Aorta (tissue), 5 donors: Measurements from ENCODE around the gene IL17B. TPM values are rescaled to one million over a fixed set of nuclear protein-coding genes. Genes with fewer than 3 reads are reported as not detected.

Experiments
- ATAC-seq: fragments of 200-7000 bp; cut with Tn5 transposase; one replicate; pipeline ENCODE4 v1.9.1; 2022; ENCODE audit warnings: moderate library complexity; ENCODE audit not compliant: low FRiP score
- DNase-seq, 2 donors: peaks; one replicate each; pipeline ENCODE4 v3.0.0-alpha.2; 2020
- H3K27ac ChIP-seq, 2 donors: one replicate each; pipeline ENCODE4 v1.5.1; 2013; ENCODE audit warnings: low read length in 2 of 2, mild to moderate bottlenecking in 2 of 2, moderate library complexity in 2 of 2, control low read depth in 1 of 2, inconsistent platforms in 1 of 2, low read depth in 1 of 2
- H3K27me3 ChIP-seq, 2 donors: one replicate each; pipeline ENCODE4 v1.6.1; 2013; ENCODE audit warnings: control low read depth in 1 of 2, low read length in 1 of 2, mild to moderate bottlenecking in 1 of 2, moderate library complexity in 1 of 2; ENCODE audit not compliant: insufficient read depth in 2 of 2, control insufficient read depth in 1 of 2
- H3K36me3 ChIP-seq, 2 donors: one replicate each; pipeline ENCODE4 v1.6.1; 2013; ENCODE audit warnings: control low read depth in 1 of 2, low read length in 1 of 2, mild to moderate bottlenecking in 1 of 2; ENCODE audit not compliant: insufficient read depth in 2 of 2, control insufficient read depth in 1 of 2
- H3K4me1 ChIP-seq, 2 donors: one replicate each; pipeline ENCODE4 v1.6.1; 2013; ENCODE audit warnings: low read length in 2 of 2, control low read depth in 1 of 2, mild to moderate bottlenecking in 1 of 2, moderate library complexity in 1 of 2; ENCODE audit not compliant: insufficient read depth in 2 of 2, control insufficient read depth in 1 of 2
- H3K4me3 ChIP-seq, 2 donors: one replicate each; pipeline ENCODE4 v1.5.1; 2013; ENCODE audit warnings: low read length in 2 of 2, control low read depth in 1 of 2, mild to moderate bottlenecking in 1 of 2
- H3K9me3 ChIP-seq: one replicate; pipeline ENCODE4 v1.6.1; 2013; ENCODE audit warnings: mild to moderate bottlenecking, low read length; ENCODE audit not compliant: control insufficient read depth
- WGBS, 2 donors: extraction: QIAGEN DNeasy Blood & Tissue Kit; methylation state at CpG; one replicate each; pipeline ENCODE4 v1.1.7; 2013; 5-methylcytosine and 5-hydroxymethylcytosine counted together
- intact Hi-C, 2 donors: fragments of 100-400 bp; cut with DNase I; formaldehyde crosslinking; loops; one replicate each; pipeline versions ENCODE4 v1.14.2 to v1.15.0; 2022
- polyA plus RNA-seq, 2 donors: library from polyadenylated mRNA; stranded (reverse); fragments of 200-250 nt; gene quantifications; one replicate each; pipeline ENCODE4 v1.2.3, GENCODE V29; 2013
- total RNA-seq, 2 donors: library from RNA; stranded (reverse); fragmentation: NEBNext Ultra II Directional; extraction: Animal tissue kit (Norgen Biotek cat#: 25700); gene quantifications; one replicate each; pipeline ENCODE4 v1.2.1, GENCODE V29; 2021
- donor health status: healthy with polysubstance abuse.
- donor health status: Bipolar disorder and iron deficiency.
- donor health status: DM: no; HTN: no; CAD: no.
- donor health status: DM: no; HTN: no; CAD: no.
- donor health status: DM: yes; HTN: yes; CAD: no.

IL17B gene
- total and polyA plus RNA-seq, 4 donors, result 2.8 to 18.0 (median 8.3) TPM

DNA sequence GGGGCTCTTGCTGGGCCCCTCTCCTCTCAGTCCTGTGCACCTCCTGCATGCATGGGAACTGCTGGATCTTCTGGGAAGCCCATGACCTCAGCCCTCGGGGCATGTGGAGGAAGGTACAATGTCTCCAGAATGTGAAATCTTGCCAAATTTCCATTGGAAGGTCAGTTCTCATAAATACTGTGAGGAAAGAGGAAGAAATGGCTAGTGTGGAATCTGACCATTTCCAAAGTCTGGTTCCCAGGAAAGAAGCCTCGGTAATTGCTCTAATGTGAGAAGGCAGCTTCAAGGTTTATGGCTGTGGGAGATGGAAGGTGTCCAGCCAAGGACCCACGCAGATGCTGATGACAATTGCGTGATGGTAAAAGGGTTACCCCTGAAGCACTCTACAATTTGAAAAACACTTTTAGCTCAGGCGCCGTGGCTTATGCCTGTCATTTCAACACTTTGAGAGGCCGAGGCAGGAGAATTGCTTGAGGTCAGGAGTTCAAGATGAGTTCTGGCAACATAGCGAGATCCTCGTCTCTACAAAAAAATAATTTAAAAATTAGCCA lies 8.1 kb upstream of the IL17B start:
- ATAC-seq, result no peak

DNA sequence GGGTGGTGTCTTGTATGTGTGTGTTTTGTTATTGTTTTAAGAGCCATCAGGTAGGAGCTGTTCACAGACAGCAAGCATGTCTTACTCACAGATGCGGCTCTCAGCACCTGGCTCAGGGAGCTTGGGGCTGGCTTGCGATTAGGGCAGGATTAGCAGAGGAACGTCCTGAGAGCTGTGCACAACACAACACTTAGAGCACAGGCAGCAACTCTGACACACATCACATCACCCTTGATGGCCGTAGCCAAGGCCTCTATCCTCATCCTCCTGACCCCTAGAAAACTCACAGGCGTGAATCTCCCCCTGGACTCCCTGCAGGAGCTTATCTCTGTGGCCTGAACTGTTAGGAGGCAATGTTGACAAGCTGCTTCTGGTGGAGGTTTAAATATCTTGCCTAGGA lies 7.1 kb upstream of the IL17B start:
- ATAC-seq (no peak), DNase-seq (peak in 1 of 2 donors; percentile 59)
- Histone ChIP-seq H3K4me1 (peaks cover 0 to 1% of the 10 kb centered on the region in 2 donors), H3K4me3 (no peak overlapping the region), H3K9me3 (no peaks in the 10 kb centered on the region), H3K36me3 (no peaks in the 10 kb centered on the region), H3K27ac (peak overlapping the region; percentile 83 to 97), H3K27me3 (no peaks in the 10 kb centered on the region)
- WGBS, 2 donors, result 23 to 24% methylated on average over 5 of the region's 5 CpGs
- intact Hi-C loops, result no loop called here

More for the DNA sequence above, 8.1 kb upstream of the IL17B start:
- DNase-seq, result peak in 1 of 2 donors; percentile 76
- 14 to 25% methylated on average over 9 of the region's 9 CpGs for WGBS, 2 donors
- H3K4me3 ChIP-seq, result no peak overlapping the region
- H3K36me3 ChIP-seq, result no peaks in the 10 kb centered on the region
- peak overlapping the region; percentile 83 to 97 for H3K27ac ChIP-seq
- H3K9me3 ChIP-seq, result no peaks in the 10 kb centered on the region
- intact Hi-C loops, result no loop called here
- no peaks in the 10 kb centered on the region for H3K27me3 ChIP-seq
- peaks cover 0 to 1% of the 10 kb centered on the region in 2 donors for H3K4me1 ChIP-seq

DNA sequence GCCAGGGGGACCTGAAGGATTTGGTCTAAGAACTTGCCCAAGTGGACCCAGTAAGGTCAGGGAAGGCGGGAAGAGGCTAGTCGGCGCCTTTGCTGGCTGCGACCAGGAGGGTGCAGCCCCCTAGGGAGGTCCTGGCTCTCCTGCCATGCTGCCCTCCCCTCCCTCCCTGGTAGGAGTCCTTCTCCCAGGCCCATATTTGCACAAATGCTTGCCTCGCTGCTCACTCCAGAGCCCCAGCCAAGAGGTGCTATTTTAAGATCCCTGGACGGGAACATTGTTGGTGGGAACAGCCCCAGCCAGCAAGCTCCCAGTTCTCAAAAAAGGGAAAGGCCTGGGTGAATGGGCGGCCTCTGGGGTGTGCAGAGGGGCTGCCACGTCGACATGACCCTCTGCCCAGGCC lies 4.3 kb upstream of the IL17B start:
- H3K9me3 ChIP-seq, result no peaks in the 10 kb centered on the region
- ATAC-seq (peak; percentile 74), DNase-seq (peak; percentile 87 to 90)
- intact Hi-C loops, result loop anchor here (1.0 to 2.0 kb wide), 3 partner anchors 23 to 47 kb away; no protein-coding TSS in a partner anchor
- no peaks in the 10 kb centered on the region for H3K27me3 ChIP-seq
- no peak overlapping the region for H3K4me3 ChIP-seq
- H3K27ac ChIP-seq, result peak overlapping the region; percentile 93 to 100
- WGBS, 2 donors, result 4 to 9% methylated on average over 9 of the region's 9 CpGs
- H3K36me3 ChIP-seq, result no peaks in the 10 kb centered on the region
- H3K4me1 ChIP-seq, result peaks cover 0 to 1% of the 10 kb centered on the region in 2 donors

GRCh38 chr5:149382517-149383220 lies 3.6 kb upstream of the IL17B start:
- Histone ChIP-seq H3K36me3 (no peaks in the 10 kb centered on the region), H3K27me3 (no peaks in the 10 kb centered on the region), H3K4me1 (peaks cover 0 to 1% of the 10 kb centered on the region in 2 donors), H3K9me3 (no peaks in the 10 kb centered on the region), H3K4me3 (no peak overlapping the region), H3K27ac (peak overlapping the region; percentile 90 to 100)
- intact Hi-C loops, result loop anchor here (1.0 to 2.0 kb wide), 3 partner anchors 24 to 48 kb away; no protein-coding TSS in a partner anchor
- 24 to 25% methylated on average over 12 of the region's 12 CpGs for WGBS, 2 donors
- ATAC-seq (no peak), DNase-seq (peak in 1 of 2 donors; percentile 78)

DNA sequence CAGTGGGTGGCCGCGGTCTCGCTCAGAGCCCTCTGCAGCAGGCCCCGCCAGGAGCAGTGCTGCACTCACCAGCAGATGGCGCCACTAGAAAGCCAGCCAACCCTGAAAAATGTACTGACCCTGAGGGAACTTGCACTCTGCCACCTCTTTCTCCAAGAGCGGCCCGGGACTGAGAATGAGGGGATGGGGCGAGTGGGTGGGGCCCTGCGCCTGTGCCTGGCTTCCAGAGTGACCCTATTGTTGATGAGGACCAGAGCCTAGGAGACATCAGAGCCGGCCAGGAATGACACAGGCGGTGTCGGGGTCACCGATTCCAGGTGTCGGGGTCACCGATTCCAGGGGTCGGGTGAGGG lies 2.9 kb upstream of the IL17B start:
- ATAC-seq (peak; percentile 84), DNase-seq (peak; percentile 90 to 95)
- intact Hi-C loops, result loop anchor here (2.0 kb wide), 2 partner anchors 25 to 49 kb away; no protein-coding TSS in a partner anchor
- no peak overlapping the region for H3K4me3 ChIP-seq
- no peaks in the 10 kb centered on the region for H3K36me3 ChIP-seq
- no peaks in the 10 kb centered on the region for H3K9me3 ChIP-seq
- 23 to 29% methylated on average over 16 of the region's 16 CpGs for WGBS, 2 donors
- peaks cover 0 to 1% of the 10 kb centered on the region in 2 donors for H3K4me1 ChIP-seq
- no peaks in the 10 kb centered on the region for H3K27me3 ChIP-seq
- peak overlapping the region; percentile 99 to 100 for H3K27ac ChIP-seq

DNA sequence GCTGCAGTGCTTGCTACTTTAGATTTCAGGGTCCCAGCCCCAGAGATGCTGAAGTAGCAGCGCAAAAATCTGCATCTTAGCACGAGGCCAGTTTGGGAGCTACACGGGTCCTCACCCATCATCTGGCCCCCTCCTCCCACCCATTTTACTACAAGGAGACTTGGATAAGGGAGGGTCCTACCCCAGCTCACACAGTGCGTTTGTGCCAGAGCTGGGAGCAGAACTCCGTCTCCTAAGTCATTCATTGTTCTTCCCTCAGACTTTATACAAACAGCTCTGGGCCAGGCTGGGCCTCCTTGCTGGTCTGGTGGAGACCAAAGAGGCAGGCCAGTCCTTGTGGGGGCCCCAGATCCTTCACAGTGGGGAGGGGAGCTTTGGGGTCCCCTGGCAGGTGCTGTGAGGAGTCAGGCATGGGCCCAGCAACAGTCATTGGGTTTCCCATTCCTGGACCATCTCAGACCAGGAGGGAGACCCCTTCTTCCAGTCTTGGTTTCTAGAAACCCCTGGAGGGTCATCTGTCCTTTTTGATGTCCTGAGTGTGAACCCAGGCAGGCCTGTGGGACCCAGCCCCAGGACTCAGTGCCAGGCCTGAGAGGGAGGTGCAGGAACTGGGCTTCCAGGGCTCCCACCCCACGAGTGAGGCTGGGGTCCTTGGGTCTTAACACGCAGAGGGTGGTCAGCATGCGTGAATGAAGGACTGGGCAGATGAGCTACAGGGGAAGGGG lies 2.3 kb upstream of the IL17B start:
- ATAC-seq (no peak), DNase-seq (peak in 1 of 2 donors; percentile 71)
- H3K9me3 ChIP-seq, result no peaks in the 10 kb centered on the region
- peaks cover 0 to 1% of the 10 kb centered on the region in 2 donors for H3K4me1 ChIP-seq
- 9 to 10% methylated on average over 8 of the region's 8 CpGs for WGBS, 2 donors
- H3K27ac ChIP-seq, result peak overlapping the region; percentile 99 to 100
- intact Hi-C loops, result no loop called here
- no peaks in the 10 kb centered on the region for H3K36me3 ChIP-seq
- no peak overlapping the region for H3K4me3 ChIP-seq
- no peaks in the 10 kb centered on the region for H3K27me3 ChIP-seq

- Histone ChIP-seq H3K4me1 (peaks cover 0 to 1% of the 10 kb centered on the region in 2 donors), H3K27ac (peak overlapping the region; percentile 99 to 100), H3K4me3 (no peak overlapping the region), H3K9me3 (no peaks in the 10 kb centered on the region), H3K36me3 (no peaks in the 10 kb centered on the region), H3K27me3 (no peaks in the 10 kb centered on the region)
- ATAC-seq (peak; percentile 78), DNase-seq (peak; percentile 88 to 94)
- intact Hi-C loops, result no loop called here
- whole genome bisulfite sequencing, 2 donors, result 9 to 13% methylated on average over 16 of the region's 16 CpGs
These were observed 1.5 kb upstream of the IL17B start for GRCh38 chr5:149380466-149381121.

- Histone ChIP-seq H3K4me3 (no peak overlapping the region), H3K9me3 (no peaks in the 10 kb centered on the region), H3K36me3 (no peaks in the 10 kb centered on the region), H3K4me1 (no peaks in the 10 kb centered on the region), H3K27ac (peak overlapping the region; percentile 86 to 96), H3K27me3 (no peaks in the 10 kb centered on the region)
- intact Hi-C loops, result no loop called here
- peak; percentile 19 for ATAC-seq
- 9% methylated on average over 5 of the region's 5 CpGs for whole genome bisulfite sequencing, 2 donors
- peak in 1 of 2 donors; percentile 71 for DNase-seq
These were observed 804 bp upstream of the IL17B start for GRCh38 chr5:149379818-149380374.
